B cell (primary cell): ENCODE data around the gene IGSF1. TPM values are rescaled to one million over a fixed set of nuclear protein-coding genes. Genes with fewer than 3 reads are reported as not detected.

Experiments used
- ATAC-seq: fragments of 200-7000 bp; cut with Tn5 transposase; one replicate; pipeline ENCODE4 v1.10.0; 2021; ENCODE audit warnings: low read depth, mild to moderate bottlenecking, moderate number of reproducible peaks, moderate library complexity
- CTCF ChIA-PET: fragments of 350-600 bp; sonication (Branson Sonifier 250); formaldehyde crosslinking; loops from one replicate; lab custom pipeline; 2021; ENCODE audit warnings: antibody characterized with exemption, inconsistent platforms; lab: Charles Lee
- POLR2A ChIA-PET: fragments of 350-600 bp; sonication (Branson Sonifier 250); formaldehyde crosslinking; loops from one replicate; lab custom pipeline; 2021; ENCODE audit warnings: antibody characterized with exemption; lab: Charles Lee
- DNase-seq: peaks from one replicate; pipeline ENCODE4 v3.0.0; 2013
- H2AFZ ChIP-seq: 2 replicates; pipeline ENCODE4 v1.6.1; 2012; ENCODE audit warnings: mild to moderate bottlenecking, low read depth, low read length; ENCODE audit not compliant: insufficient read depth, poor library complexity, severe bottlenecking
- H3K27ac ChIP-seq, 2 donors: 1 replicate in 1 of 2; 2 replicates in 1 of 2; pipeline ENCODE4 v1.5.1; 2012 to 2013; ENCODE audit warnings: low read length in 2 of 2, mild to moderate bottlenecking in 2 of 2, moderate library complexity in 1 of 2
- H3K27me3 ChIP-seq, 4 experiments: fragments of 200-600 bp in 1 of 4; sonication (generic) in 1 of 4; replicated peaks in 1 of 4; 1 replicate in 2 of 4; 2 replicates in 2 of 4; pipeline versions ENCODE4 v1.6.1 to v1.7.0; 2013 to 2016; ENCODE audit warnings: low read length in 3 of 4, mild to moderate bottlenecking in 2 of 4, mixed read lengths in 1 of 4, moderate library complexity in 1 of 4; ENCODE audit not compliant: insufficient read depth in 4 of 4, control insufficient read depth in 3 of 4; ENCODE audit errors: control extremely low read depth in 1 of 4
- H3K36me3 ChIP-seq, 2 experiments: replicated peaks in 1 of 2; 1 replicate in 1 of 2; 2 replicates in 1 of 2; pipeline versions ENCODE4 v1.6.1 to v1.7.1; 2013; ENCODE audit warnings: low read length in 1 of 2; ENCODE audit not compliant: insufficient read depth in 2 of 2, control insufficient read depth in 1 of 2; ENCODE audit errors: control extremely low read depth in 1 of 2, extremely low read depth in 1 of 2
- H3K4me1 ChIP-seq, 2 donors: fragments of 200-600 bp in 1 of 2; sonication (generic) in 1 of 2; 1 replicate in 1 of 2; 2 replicates in 1 of 2; pipeline versions ENCODE4 v1.5.1 to v1.6.1; 2013 to 2017; ENCODE audit warnings: low read length in 2 of 2; ENCODE audit not compliant: control insufficient read depth in 2 of 2, insufficient read depth in 2 of 2
- H3K4me2 ChIP-seq: replicated peaks from 2 replicates; pipeline ENCODE3; 2012; ENCODE audit warnings: mild to moderate bottlenecking, low read depth, low read length; ENCODE audit not compliant: poor library complexity, severe bottlenecking
- H3K4me3 ChIP-seq, 5 experiments: fragments of 200-600 bp in 1 of 5; sonication (generic) in 1 of 5; 1 replicate in 3 of 5; 2 replicates in 2 of 5; pipeline versions ENCODE4 v1.5.1 to v1.7.0; 2011 to 2016; ENCODE audit warnings: low read length in 4 of 5, mild to moderate bottlenecking in 4 of 5, low read depth in 2 of 5, control low read depth in 1 of 5, moderate library complexity in 1 of 5; ENCODE audit not compliant: insufficient read depth in 1 of 5; ENCODE audit errors: control extremely low read depth in 1 of 5, extremely low read depth in 1 of 5
- H3K79me2 ChIP-seq: fragments of 200-600 bp; sonication (generic); one replicate; pipeline ENCODE4 v1.6.0; 2016; ENCODE audit warnings: low read length; ENCODE audit not compliant: control insufficient read depth, insufficient read depth
- H3K9ac ChIP-seq: fragments of 200-600 bp; sonication (generic); 2 replicates; pipeline ENCODE4 v1.6.1; 2017; ENCODE audit warnings: mild to moderate bottlenecking, low read length, moderate library complexity
- H3K9me3 ChIP-seq, 3 donors: one replicate each; pipeline versions ENCODE4 v1.6.1 to v1.7.1; 2013; ENCODE audit warnings: low read length in 2 of 3; ENCODE audit not compliant: control insufficient read depth in 2 of 3, insufficient read depth in 1 of 3; ENCODE audit errors: control extremely low read depth in 1 of 3
- H4K20me1 ChIP-seq: 2 replicates; pipeline ENCODE4 v1.6.0; 2012; ENCODE audit warnings: mild to moderate bottlenecking, low read length; ENCODE audit not compliant: insufficient read depth, control insufficient read depth, poor library complexity, severe bottlenecking
- H3K27ac Mint-ChIP-seq: one replicate; pipeline ENCODE4 v1.8.0; 2021; ENCODE audit warnings: mixed read lengths
- H3K27me3 Mint-ChIP-seq: one replicate; pipeline ENCODE4 v1.8.0; 2021; ENCODE audit warnings: mixed read lengths
- H3K4me1 Mint-ChIP-seq: one replicate; pipeline ENCODE4 v1.8.0; 2021; ENCODE audit warnings: mixed read lengths
- H3K4me3 Mint-ChIP-seq: one replicate; pipeline ENCODE4 v1.8.0; 2021; ENCODE audit warnings: mixed read lengths
- H3K9me3 Mint-ChIP-seq: one replicate; pipeline ENCODE4 v1.8.0; 2022; ENCODE audit warnings: mixed read lengths; ENCODE audit not compliant: insufficient read depth
- EZH2 ChIP-seq: IDR thresholded peaks from 2 replicates; pipeline ENCODE4 v1.6.1; 2012; ENCODE audit warnings: borderline replicate concordance, low read depth, mild to moderate bottlenecking, moderate library complexity, low read length; ENCODE audit not compliant: insufficient read depth, poor library complexity, severe bottlenecking
- WGBS: methylation state at CpG from one replicate; pipeline ENCODE4 v1.1.5; 2013; ENCODE audit warnings: missing lambda C conversion rate; ENCODE audit not compliant: insufficient coverage; 5-methylcytosine and 5-hydroxymethylcytosine counted together
- intact Hi-C: fragments of 100-400 bp; cut with micrococcal nuclease; formaldehyde crosslinking; loops from one replicate; pipeline ENCODE4 v1.10.0; 2022
- polyA plus RNA-seq: library from polyadenylated mRNA; depleted of rRNA; stranded (reverse); fragments of >200 nt; gene quantifications from 2 replicates; pipeline ENCODE4 v1.2.3, GENCODE V29; 2012
- total RNA-seq, 2 donors: library from RNA; stranded (reverse); fragments of 120-200 nt in 1 of 2; gene quantifications; 1 replicate in 1 of 2; 2 replicates in 1 of 2; pipeline versions ENCODE4 v1.2.3 to v1.2.4, GENCODE V29; 2013 to 2022
- TF ChIP-seq, protein P1 (sequence below): fragments of 200-600 bp; IDR thresholded peaks from one replicate; pipeline ENCODE4 v1.8.0; 2022; ENCODE audit warnings: antibody characterized with exemption, mild to moderate bottlenecking

Gene IGSF1
- total and polyA plus RNA-seq, 2 donors (not counting 1 experiment from before 2014, with no cell fraction given), result not detected

DNA sequence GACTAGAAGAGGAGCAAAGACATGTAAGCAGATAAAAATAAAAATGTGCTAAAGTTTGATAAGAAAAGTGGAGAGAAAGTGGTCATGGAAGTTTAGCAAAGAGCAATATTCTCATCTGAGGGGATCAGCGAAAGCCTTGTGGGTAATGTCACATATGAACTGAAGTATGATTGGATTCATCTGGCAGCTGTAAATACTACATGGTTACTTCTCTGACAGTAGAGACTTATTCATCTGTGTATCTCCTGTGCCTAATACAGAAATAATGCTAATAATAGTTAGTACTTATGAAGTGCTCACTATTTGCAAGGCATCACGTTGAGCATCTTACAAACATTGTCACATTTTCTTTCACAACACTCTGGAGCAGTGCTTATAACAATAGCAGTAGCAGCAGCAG, 8.9 kb upstream of the IGSF1 start:
- CTCF ChIA-PET, result no interaction called here
- POLR2A ChIA-PET, result no interaction called here
- 67% methylated on average over 1 of the region's 2 CpGs for WGBS

DNA sequence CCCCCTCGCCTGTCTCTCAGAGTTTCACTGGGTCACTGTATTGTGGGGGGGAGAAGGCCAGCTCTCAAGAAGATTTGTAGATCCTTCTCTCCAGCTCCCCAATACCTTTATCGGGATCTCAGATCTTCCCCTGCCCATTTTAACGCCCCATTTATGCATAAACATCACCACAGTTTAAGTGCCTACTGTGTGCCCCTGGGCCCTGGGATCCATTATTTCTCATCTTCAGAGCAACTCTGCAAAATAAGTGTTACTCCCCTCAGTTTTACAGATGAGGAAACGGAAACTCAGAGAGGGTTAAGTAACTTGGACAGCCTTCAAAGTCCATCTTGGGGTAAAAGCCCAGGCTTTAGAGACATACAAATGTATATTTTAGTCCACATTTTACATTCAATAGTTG, 421 bp upstream of the IGSF1 start:
- ChIA-PET CTCF (no interaction called here), POLR2A (no interaction called here)
- Histone ChIP-seq H4K20me1 (no peaks in the 10 kb centered on the region), H3K4me1 (no peaks in the 10 kb centered on the region), H2AFZ (no peak overlapping the region), H3K4me3 (no peak overlapping the region), H3K9ac (no peak overlapping the region), H3K79me2 (no peaks in the 10 kb centered on the region), H3K4me2 (no peak overlapping the region), H3K27me3 (peaks cover 0 to 4% (median 0%) of the 10 kb centered on the region in 4 experiments), H3K27ac (no peak overlapping the region), H3K36me3 (no peaks in the 10 kb centered on the region), H3K9me3 (no peaks in the 10 kb centered on the region)
- H3K27ac Mint-ChIP-seq, result no peak overlapping the region
- ATAC-seq, result no peak
- no peak for TF ChIP-seq EZH2
- TF ChIP-seq, protein P1, sequence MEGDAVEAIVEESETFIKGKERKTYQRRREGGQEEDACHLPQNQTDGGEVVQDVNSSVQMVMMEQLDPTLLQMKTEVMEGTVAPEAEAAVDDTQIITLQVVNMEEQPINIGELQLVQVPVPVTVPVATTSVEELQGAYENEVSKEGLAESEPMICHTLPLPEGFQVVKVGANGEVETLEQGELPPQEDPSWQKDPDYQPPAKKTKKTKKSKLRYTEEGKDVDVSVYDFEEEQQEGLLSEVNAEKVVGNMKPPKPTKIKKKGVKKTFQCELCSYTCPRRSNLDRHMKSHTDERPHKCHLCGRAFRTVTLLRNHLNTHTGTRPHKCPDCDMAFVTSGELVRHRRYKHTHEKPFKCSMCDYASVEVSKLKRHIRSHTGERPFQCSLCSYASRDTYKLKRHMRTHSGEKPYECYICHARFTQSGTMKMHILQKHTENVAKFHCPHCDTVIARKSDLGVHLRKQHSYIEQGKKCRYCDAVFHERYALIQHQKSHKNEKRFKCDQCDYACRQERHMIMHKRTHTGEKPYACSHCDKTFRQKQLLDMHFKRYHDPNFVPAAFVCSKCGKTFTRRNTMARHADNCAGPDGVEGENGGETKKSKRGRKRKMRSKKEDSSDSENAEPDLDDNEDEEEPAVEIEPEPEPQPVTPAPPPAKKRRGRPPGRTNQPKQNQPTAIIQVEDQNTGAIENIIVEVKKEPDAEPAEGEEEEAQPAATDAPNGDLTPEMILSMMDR, result no peak
- H3K9me3 Mint-ChIP-seq, result no peaks in the 10 kb centered on the region
- intact Hi-C loops, result no loop called here
- H3K4me3 Mint-ChIP-seq, result no peak overlapping the region
- no peaks in the 10 kb centered on the region for H3K4me1 Mint-ChIP-seq
- DNase-seq, result no peak
- 72% methylated on average over 2 of the region's 4 CpGs for WGBS
- peaks cover 24% of the 10 kb centered on the region for H3K27me3 Mint-ChIP-seq

More for the DNA sequence above, 8.9 kb upstream of the IGSF1 start:
- Histone ChIP-seq H3K4me1 (no peaks in the 10 kb centered on the region), H2AFZ (no peak overlapping the region), H3K9me3 (no peaks in the 10 kb centered on the region), H3K27me3 (peaks cover 0 to 6% (median 0%) of the 10 kb centered on the region in 4 experiments), H3K27ac (no peak overlapping the region), H3K9ac (no peak overlapping the region), H3K79me2 (no peaks in the 10 kb centered on the region), H4K20me1 (no peaks in the 10 kb centered on the region), H3K4me2 (no peak overlapping the region), H3K36me3 (no peaks in the 10 kb centered on the region), H3K4me3 (no peak overlapping the region)
- no peak overlapping the region for H3K4me3 Mint-ChIP-seq
- TF ChIP-seq, protein P1, result no peak
- no peak for TF ChIP-seq EZH2
- DNase-seq, result no peak
- H3K9me3 Mint-ChIP-seq, result no peaks in the 10 kb centered on the region
- no peaks in the 10 kb centered on the region for H3K4me1 Mint-ChIP-seq
- ATAC-seq, result no peak
- peaks cover 3% of the 10 kb centered on the region for H3K27me3 Mint-ChIP-seq
- intact Hi-C loops, result no loop called here
- H3K27ac Mint-ChIP-seq, result no peak overlapping the region
